Left colon (tissue), 2 donors: ENCODE data around the gene API5. TPM values are rescaled to one million over a fixed set of nuclear protein-coding genes. Genes with fewer than 3 reads are reported as not detected.
"Not testable (repeated sequence)": the region's sequence is repeated elsewhere in the genome, so short reads cannot be mapped to it uniquely, and the experiment has no call there.

ENCODE experiments used
- ATAC-seq: fragments of 200-7000 bp; cut with Tn5 transposase; one replicate; pipeline ENCODE4 v1.9.1; 2020; ENCODE audit warnings: mild to moderate bottlenecking, moderate library complexity
- DNase-seq, 2 donors: peaks; one replicate each; pipeline ENCODE4 v3.0.0-alpha.2; 2020
- intact Hi-C, 2 donors: fragments of 100-400 bp; cut with DNase I in 1 of 2; cut with micrococcal nuclease in 1 of 2; formaldehyde crosslinking; loops; one replicate each; pipeline versions ENCODE4 v1.11.2 to v1.14.0; 2022; cut with DNase I, micrococcal nuclease
- long read RNA-seq: library from polyadenylated mRNA; unstranded; transcript quantifications from one replicate; pipeline ENCODE4 v2.0.0, GENCODE V29; 2021
- total RNA-seq, 2 donors: library from RNA; stranded (reverse); fragmentation: NEBNext Ultra II Directional; extraction: Animal tissue kit (Norgen Biotek cat#: 25700); gene quantifications; one replicate each; pipeline ENCODE4 v1.2.1, GENCODE V29; 2021
- donor health status: DM: no; HTN: no; CAD: no.
- donor health status: DM: yes; HTN: yes; CAD: no.

Gene API5
- 10 to 100 TPM; 74.3 to 78.7 TPM for total RNA-seq
- long read RNA-seq, transcript API5-201 (14 exons, 3,714 nt), result minor isoform, 58 of 147 reads
- long read RNA-seq, transcript API5-208 (14 exons, 1,868 nt), result major isoform, 60 of 147 reads
- long read RNA-seq, partial matches to known transcripts, result 12 of 147 reads
- long read RNA-seq, other reads (novel, unspliced or antisense), result 9 of 147 reads

GRCh38 chr11:43311791-43312607, at the start of gene API5:
TSS of gene API5 (plus strand) at chr11:43311996. CDS start at chr11:43312128, 132 bp downstream.
- DNase-seq (peak; percentile 89 to 92), ATAC-seq (peak; percentile 99)
- intact Hi-C loops, result no loop called here

GRCh38 chr11:43267856-43268580, 43.8 kb upstream of the API5 start:
- DNase-seq (no peak), ATAC-seq (no peak)
- intact Hi-C loops, result no loop called here

- intact Hi-C loops, result no loop called here
- ATAC-seq, result no peak
- DNase-seq, result no peak
These were observed 43.0 kb upstream of the API5 start for GRCh38 chr11:43268786-43269185.

GRCh38 chr11:43269254-43269918, 42.4 kb upstream of the API5 start:
- intact Hi-C loops, result no loop called here
- ATAC-seq, result no peak

GRCh38 chr11:43270468-43270867, 41.3 kb upstream of the API5 start:
- DNase-seq (no peak), ATAC-seq (no peak)
- intact Hi-C loops, result no loop called here

More at GRCh38 chr11:43269254-43269918, 42.4 kb upstream of the API5 start:
- DNase-seq, result no peak

- ATAC-seq (no peak), DNase-seq (no peak)
- intact Hi-C loops, result no loop called here
These were observed 33.4 kb upstream of the API5 start for GRCh38 chr11:43278193-43278956.

GRCh38 chr11:43282607-43283440, 29.0 kb upstream of the API5 start:
- peak in 1 of 2 donors; percentile 31 for DNase-seq
- ATAC-seq, result no peak
- intact Hi-C loops, result loop anchor here in 1 of 2 donors (10.0 kb wide), 1 partner anchor 508 kb away; no protein-coding TSS in a partner anchor

GRCh38 chr11:43285826-43286225, 26.0 kb upstream of the API5 start:
- intact Hi-C loops, result loop anchor here in 1 of 2 donors (10.0 kb wide), 1 partner anchor 511 kb away; no protein-coding TSS in a partner anchor
- DNase-seq (no peak), ATAC-seq (no peak)

GRCh38 chr11:43289368-43289767, 22.4 kb upstream of the API5 start:
- DNase-seq (no peak), ATAC-seq (no peak)
- intact Hi-C loops, result loop anchor here in 1 of 2 donors (10.0 kb wide), 1 partner anchor 515 kb away; no protein-coding TSS in a partner anchor

GRCh38 chr11:43298397-43298796, 13.4 kb upstream of the API5 start:
- no peak for DNase-seq
- intact Hi-C loops, result no loop called here
- no peak for ATAC-seq

- no peak for DNase-seq
- no peak for ATAC-seq
- intact Hi-C loops, result no loop called here
These were observed 4.2 kb downstream of the API5 start for GRCh38 chr11:43315966-43316365.

GRCh38 chr11:43316451-43316850, 4.7 kb downstream of the API5 start:
- intact Hi-C loops, result no loop called here
- ATAC-seq (no peak), DNase-seq (no peak)

- ATAC-seq (peak; percentile 65), DNase-seq (no peak)
- intact Hi-C loops, result no loop called here
These were observed 16.2 kb downstream of the API5 start for GRCh38 chr11:43327987-43328386.

- ATAC-seq (no peak), DNase-seq (no peak)
- intact Hi-C loops, result no loop called here
These were observed 16.7 kb downstream of the API5 start for GRCh38 chr11:43328482-43328881.

- ATAC-seq (no peak), DNase-seq (no peak)
- intact Hi-C loops, result no loop called here
These were observed 29.4 kb downstream of the API5 start for GRCh38 chr11:43341159-43341558.

- intact Hi-C loops, ATAC-seq: not testable (repeated sequence)
- DNase-seq, result peak; percentile 45 to 65
These were observed 39.6 kb downstream of the API5 start for GRCh38 chr11:43351426-43351825.

- no peak for ATAC-seq
- intact Hi-C loops, result no loop called here
- DNase-seq, result no peak
These were observed 42.5 kb downstream of the API5 start for GRCh38 chr11:43354311-43354710.
